Measurements from ENCODE around the gene IFI6. TPM values are rescaled to one million over a fixed set of nuclear protein-coding genes. Genes with fewer than 3 reads are reported as not detected.

Gene IFI6
- polyA plus RNA-seq, 1 donor (not counting 4 experiments of a cell fraction or from before 2014, with no cell fraction given) = 618 TPM

- no peak for FAIRE-seq
- no peak for DNase-seq (ENCODE audit: low read depth, low spot score)
- peak overlapping the region; percentile 93 for H3K4me2 ChIP-seq (ENCODE audit: control insufficient read depth, extremely low read depth, insufficient read depth, low read depth, low read length)
- dilution Hi-C loops (cut with MboI; ENCODE audit: extremely low pct_ligation_motif_present, low sequenced_read_pairs) = no loop called here
- peaks cover 0 to 5% of the 10 kb centered on the region in 2 experiments for H3K36me3 ChIP-seq (ENCODE audit: control insufficient read depth in 2 of 2, extremely low read depth in 1 of 2, insufficient read depth in 2 of 2, low read length in 2 of 2)
- H4K20me1 ChIP-seq (ENCODE audit: control insufficient read depth, extremely low read depth, insufficient read depth, low read length) = no peaks in the 10 kb centered on the region
- H3K27ac ChIP-seq (ENCODE audit: control insufficient read depth, insufficient read depth, low read length) = peak overlapping the region; percentile 73
- peaks cover 23% of the 10 kb centered on the region for H3K79me2 ChIP-seq (ENCODE audit: control insufficient read depth, insufficient read depth, low read length)
- peak overlapping the region; percentile 74 for H3K9ac ChIP-seq (ENCODE audit: control insufficient read depth, extremely low read depth, insufficient read depth, low read length)
- no peak for TF ChIP-seq CTCF (optimal IDR thresholded peaks at IDR 0.05 in 1 of 3, IDR thresholded peaks at IDR 0.05 in 1 of 3, conservative IDR thresholded peaks at IDR 0.05 in 1 of 3; ENCODE audit: extremely low read depth in 1 of 3, insufficient read depth in 2 of 3, low read length in 3 of 3)
- no peak for TF ChIP-seq EZH2 (IDR thresholded peaks at IDR 0.05; ENCODE audit: low read length)
- no peaks in the 10 kb centered on the region for H3K9me1 ChIP-seq (ENCODE audit: control insufficient read depth, extremely low read depth, insufficient read depth, low read length)
- H3K4me3 ChIP-seq (ENCODE audit: control insufficient read depth in 2 of 3, extremely low read depth in 1 of 3, insufficient read depth in 2 of 3, low read depth in 1 of 3, low read length in 3 of 3) = peak overlapping the region in 2 of 3 experiments; percentile 87 to 99
- H2AFZ ChIP-seq (ENCODE audit: control insufficient read depth, low read length) = peak overlapping the region; percentile 94
- H3K27me3 ChIP-seq (ENCODE audit: control insufficient read depth, extremely low read depth, insufficient read depth, low read length) = no peaks in the 10 kb centered on the region
- peaks cover 28% of the 10 kb centered on the region for H3K4me1 ChIP-seq (ENCODE audit: control insufficient read depth, extremely low read depth, insufficient read depth, low read length)
- no peaks in the 10 kb centered on the region for H3K9me3 ChIP-seq (ENCODE audit: control insufficient read depth, low read depth, low read length)
Observed at GRCh38 chr1:27672750-27673112, 739 bp upstream of the IFI6 start.

- H3K27me3 ChIP-seq (ENCODE audit: control insufficient read depth, extremely low read depth, insufficient read depth, low read length) = no peaks in the 10 kb centered on the region
- DNase-seq (ENCODE audit: low read depth, low spot score) = no peak
- no peak for FAIRE-seq
- no peaks in the 10 kb centered on the region for H4K20me1 ChIP-seq (ENCODE audit: control insufficient read depth, extremely low read depth, insufficient read depth, low read length)
- dilution Hi-C loops (cut with MboI; ENCODE audit: extremely low pct_ligation_motif_present, low sequenced_read_pairs) = no loop called here
- H3K9me3 ChIP-seq (ENCODE audit: control insufficient read depth, low read depth, low read length) = no peaks in the 10 kb centered on the region
- H3K79me2 ChIP-seq (ENCODE audit: control insufficient read depth, insufficient read depth, low read length) = peaks cover 23% of the 10 kb centered on the region
- peaks cover 0 to 8% of the 10 kb centered on the region in 2 experiments for H3K36me3 ChIP-seq (ENCODE audit: control insufficient read depth in 2 of 2, extremely low read depth in 1 of 2, insufficient read depth in 2 of 2, low read length in 2 of 2)
- peak overlapping the region in 2 of 3 experiments; percentile 20 to 48 for H3K4me3 ChIP-seq (ENCODE audit: control insufficient read depth in 2 of 3, extremely low read depth in 1 of 3, insufficient read depth in 2 of 3, low read depth in 1 of 3, low read length in 3 of 3)
- no peak overlapping the region for H2AFZ ChIP-seq (ENCODE audit: control insufficient read depth, low read length)
- no peak overlapping the region for H3K27ac ChIP-seq (ENCODE audit: control insufficient read depth, insufficient read depth, low read length)
- peak overlapping the region; percentile 6 for H3K9ac ChIP-seq (ENCODE audit: control insufficient read depth, extremely low read depth, insufficient read depth, low read length)
- H3K4me1 ChIP-seq (ENCODE audit: control insufficient read depth, extremely low read depth, insufficient read depth, low read length) = peaks cover 28% of the 10 kb centered on the region
- TF ChIP-seq CTCF (optimal IDR thresholded peaks at IDR 0.05 in 1 of 3, IDR thresholded peaks at IDR 0.05 in 1 of 3, conservative IDR thresholded peaks at IDR 0.05 in 1 of 3; ENCODE audit: extremely low read depth in 1 of 3, insufficient read depth in 2 of 3, low read length in 3 of 3) = no peak
- H3K9me1 ChIP-seq (ENCODE audit: control insufficient read depth, extremely low read depth, insufficient read depth, low read length) = no peaks in the 10 kb centered on the region
- H3K4me2 ChIP-seq (ENCODE audit: control insufficient read depth, extremely low read depth, insufficient read depth, low read depth, low read length) = peak overlapping the region; percentile 93
Observed at GRCh38 chr1:27669876-27670275, 2.1 kb downstream of the IFI6 start.
